Naive thymus-derived CD4-positive, alpha-beta T cell (primary cell): ENCODE data around the gene LTBP2. TPM values are rescaled to one million over a fixed set of nuclear protein-coding genes. Genes with fewer than 3 reads are reported as not detected.

Experiments
- ATAC-seq: fragments of 150-1000 bp; cut with Tn5 transposase; 2 replicates; pipeline ENCODE4 v1.10.0; 2021; ENCODE audit warnings: mild to moderate bottlenecking, moderate library complexity
- CTCF ChIA-PET: fragments of 350-600 bp; sonication (Branson Sonifier 250); formaldehyde crosslinking; loops from one replicate; lab custom pipeline; 2021; ENCODE audit warnings: antibody characterized with exemption; lab: Charles Lee
- POLR2A ChIA-PET: fragments of 350-600 bp; sonication (Branson Sonifier 250); formaldehyde crosslinking; loops from one replicate; lab custom pipeline; 2021; ENCODE audit warnings: antibody characterized with exemption, inconsistent platforms; lab: Charles Lee
- DNase-seq, 9 donors: peaks; one replicate each; pipeline versions ENCODE4 v3.0.0 to v3.0.0-alpha.2; 2020 to 2022; ENCODE audit warnings: mixed read lengths in 1 of 9
- H3K27ac ChIP-seq: one replicate; pipeline ENCODE4 v1.7.0; 2013; ENCODE audit warnings: mild to moderate bottlenecking, low read depth, low read length, moderate library complexity
- H3K27me3 ChIP-seq, 2 donors: one replicate each; pipeline ENCODE4 v1.7.0; 2013; ENCODE audit warnings: low read length in 2 of 2, mild to moderate bottlenecking in 2 of 2, moderate library complexity in 2 of 2; ENCODE audit not compliant: control insufficient read depth in 2 of 2, insufficient read depth in 2 of 2
- H3K36me3 ChIP-seq, 3 experiments: 1 replicate in 2 of 3; 2 replicates in 1 of 3; pipeline ENCODE4 v1.7.0; 2013; ENCODE audit warnings: low read length in 3 of 3, mild to moderate bottlenecking in 3 of 3, moderate library complexity in 1 of 3; ENCODE audit not compliant: insufficient read depth in 3 of 3, control insufficient read depth in 2 of 3
- H3K4me1 ChIP-seq, 2 donors: one replicate each; pipeline ENCODE4 v1.7.0; 2013; ENCODE audit warnings: low read length in 2 of 2, mild to moderate bottlenecking in 2 of 2, moderate library complexity in 1 of 2; ENCODE audit not compliant: control insufficient read depth in 2 of 2, insufficient read depth in 2 of 2
- H3K4me3 ChIP-seq: 2 replicates; pipeline ENCODE4 v1.7.0; 2013; ENCODE audit warnings: mild to moderate bottlenecking, low read length
- H3K9me3 ChIP-seq, 3 experiments: 1 replicate in 2 of 3; 2 replicates in 1 of 3; pipeline ENCODE4 v1.7.0; 2013; ENCODE audit warnings: low read length in 3 of 3; ENCODE audit not compliant: control insufficient read depth in 2 of 3
- H3K27ac Mint-ChIP-seq, 9 donors: one replicate each; pipeline ENCODE4 v1.8.0; 2020 to 2022; ENCODE audit warnings: mixed read lengths in 9 of 9, mild to moderate bottlenecking in 8 of 9, moderate library complexity in 5 of 9, inconsistent platforms in 2 of 9
- H3K27me3 Mint-ChIP-seq, 5 donors: one replicate each; pipeline ENCODE4 v1.8.0; 2021 to 2022; ENCODE audit warnings: mixed read lengths in 5 of 5, mild to moderate bottlenecking in 1 of 5
- H3K36me3 Mint-ChIP-seq, 5 donors: one replicate each; pipeline ENCODE4 v1.8.0; 2020 to 2022; ENCODE audit warnings: mixed read lengths in 5 of 5, mild to moderate bottlenecking in 3 of 5, inconsistent platforms in 1 of 5
- H3K4me1 Mint-ChIP-seq, 7 donors: one replicate each; pipeline ENCODE4 v1.8.0; 2020 to 2022; ENCODE audit warnings: mixed read lengths in 7 of 7, mild to moderate bottlenecking in 3 of 7, inconsistent platforms in 1 of 7
- H3K4me3 Mint-ChIP-seq, 10 donors: one replicate each; pipeline ENCODE4 v1.8.0; 2020 to 2022; ENCODE audit warnings: mild to moderate bottlenecking in 10 of 10, mixed read lengths in 10 of 10, moderate library complexity in 6 of 10, inconsistent platforms in 2 of 10
- H3K9me3 Mint-ChIP-seq, 11 donors: one replicate each; pipeline ENCODE4 v1.8.0; 2020 to 2022; ENCODE audit warnings: mixed read lengths in 11 of 11, mild to moderate bottlenecking in 4 of 11, inconsistent platforms in 1 of 11, moderate library complexity in 1 of 11
- intact Hi-C, 2 donors: fragments of 100-400 bp; cut with micrococcal nuclease; formaldehyde crosslinking; loops; one replicate each; pipeline ENCODE4 v1.15.1; 2023
- polyA plus RNA-seq, 2 donors: library from polyadenylated mRNA; unstranded; fragments of 300-500 nt; fragmentation: Illumina TruSeq; gene quantifications; one replicate each; pipeline ENCODE4 v1.2.3, GENCODE V29; 2021
- total RNA-seq, 6 experiments: library from RNA in 5 of 6; stranded (reverse) in 5 of 6; gene quantifications; 1 replicate in 5 of 6; 2 replicates in 1 of 6; pipeline ENCODE4 v1.2.3 and lab custom pipeline; 2021 to 2026

LTBP2 gene
- total and polyA plus RNA-seq, 7 experiments from 2014 or later: 0.07 to 1.1 (median 0.27) TPM

DNA sequence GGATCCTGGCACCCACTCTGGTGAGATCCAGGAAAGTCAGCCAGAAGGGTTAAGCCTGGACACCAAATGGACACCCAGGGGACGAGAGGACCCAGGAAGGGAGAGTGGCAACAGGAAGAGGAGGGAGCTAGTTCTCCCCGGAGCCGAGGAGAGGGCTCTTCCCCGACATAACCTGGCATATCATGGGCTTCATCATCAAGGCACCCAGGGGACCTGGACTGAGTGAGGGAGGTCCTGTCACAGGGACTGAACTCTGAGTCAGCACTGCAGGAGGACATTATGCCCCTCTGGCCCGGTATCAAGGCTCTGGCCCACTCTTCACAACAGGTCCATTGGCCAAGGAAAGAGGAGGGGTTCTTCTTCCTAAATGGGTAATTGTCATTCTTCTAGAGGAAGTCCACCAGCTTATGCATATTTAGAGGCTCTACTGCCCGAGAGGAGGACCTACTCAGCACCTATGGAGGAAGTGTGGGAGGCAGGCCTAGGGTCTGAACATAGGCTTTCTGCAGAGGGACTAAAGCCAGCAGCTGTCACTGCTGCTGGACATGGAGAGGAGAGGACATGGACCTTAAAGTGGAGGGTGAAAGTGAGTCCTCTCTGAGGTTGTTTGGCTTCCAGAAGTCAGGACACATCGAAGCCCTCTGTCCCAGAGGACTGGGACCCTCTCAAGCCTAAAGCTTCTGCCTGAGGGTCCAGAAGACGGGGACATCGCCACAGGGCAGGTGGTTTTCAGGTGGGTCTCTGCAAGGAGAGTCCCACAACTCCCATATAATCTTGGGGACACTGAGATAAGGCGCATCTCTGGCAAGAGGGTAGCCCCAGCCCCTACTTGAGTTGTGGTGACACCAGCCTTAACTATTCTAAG, 99.8 kb downstream of the LTBP2 start:
- H3K36me3 Mint-ChIP-seq: peaks cover 0 to 4% (median 0%) of the 10 kb centered on the region in 5 donors
- no peaks in the 10 kb centered on the region for H3K4me1 ChIP-seq
- ATAC-seq (no peak), DNase-seq (no peak)
- no peaks in the 10 kb centered on the region for H3K27me3 ChIP-seq
- H3K4me1 Mint-ChIP-seq: peaks cover 0 to 18% (median 12%) of the 10 kb centered on the region in 7 donors
- intact Hi-C loops: no loop called here
- H3K9me3 ChIP-seq: no peaks in the 10 kb centered on the region
- peaks cover 4 to 38% (median 6%) of the 10 kb centered on the region in 5 donors for H3K27me3 Mint-ChIP-seq
- no peak overlapping the region for H3K4me3 ChIP-seq
- POLR2A ChIA-PET: no interaction called here
- no peak overlapping the region for H3K4me3 Mint-ChIP-seq
- CTCF ChIA-PET: no interaction called here
- no peaks in the 10 kb centered on the region for H3K9me3 Mint-ChIP-seq
- H3K27ac ChIP-seq: no peak overlapping the region
- no peaks in the 10 kb centered on the region for H3K36me3 ChIP-seq
- no peak overlapping the region for H3K27ac Mint-ChIP-seq

DNA sequence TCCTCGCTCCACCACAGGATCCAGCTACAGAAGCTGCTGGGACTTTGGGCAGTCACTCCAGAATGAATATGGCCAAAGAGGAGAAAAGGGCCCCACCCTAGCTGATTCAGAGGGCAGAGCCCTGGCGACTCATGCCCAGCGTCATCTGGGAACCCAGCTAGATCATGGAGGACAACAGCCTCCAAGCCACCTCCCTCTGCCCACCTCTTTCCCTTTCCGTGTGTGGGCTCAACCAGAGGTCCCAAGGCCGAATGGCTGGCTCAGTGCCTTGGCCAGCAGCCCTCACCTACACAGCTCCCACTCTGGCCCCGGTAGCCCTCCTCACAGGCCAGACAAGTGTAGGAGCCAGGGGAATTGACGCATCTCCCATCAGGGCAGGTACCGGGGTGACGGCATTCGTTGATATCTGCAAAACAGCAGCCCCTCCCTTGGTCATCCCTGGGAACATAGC, 101.1 kb downstream of the LTBP2 start:
- Histone ChIP-seq H3K27ac (no peak overlapping the region), H3K9me3 (no peaks in the 10 kb centered on the region), H3K4me1 (no peaks in the 10 kb centered on the region), H3K36me3 (no peaks in the 10 kb centered on the region), H3K4me3 (no peak overlapping the region), H3K27me3 (no peaks in the 10 kb centered on the region)
- Mint-ChIP-seq H3K27ac (no peak overlapping the region), H3K36me3 (peaks cover 0 to 8% (median 0%) of the 10 kb centered on the region in 5 donors), H3K27me3 (peaks cover 4 to 37% (median 6%) of the 10 kb centered on the region in 5 donors), H3K4me1 (peaks cover 0 to 21% (median 12%) of the 10 kb centered on the region in 7 donors), H3K4me3 (no peak overlapping the region), H3K9me3 (no peaks in the 10 kb centered on the region)
- POLR2A ChIA-PET: interaction anchor here (0.6 kb wide), 1 partner anchor 1149 kb away, joined by 3 read pairs; no protein-coding TSS in a partner anchor
- ATAC-seq (no peak), DNase-seq (no peak)
- intact Hi-C loops: no loop called here
- CTCF ChIA-PET: no interaction called here

DNA sequence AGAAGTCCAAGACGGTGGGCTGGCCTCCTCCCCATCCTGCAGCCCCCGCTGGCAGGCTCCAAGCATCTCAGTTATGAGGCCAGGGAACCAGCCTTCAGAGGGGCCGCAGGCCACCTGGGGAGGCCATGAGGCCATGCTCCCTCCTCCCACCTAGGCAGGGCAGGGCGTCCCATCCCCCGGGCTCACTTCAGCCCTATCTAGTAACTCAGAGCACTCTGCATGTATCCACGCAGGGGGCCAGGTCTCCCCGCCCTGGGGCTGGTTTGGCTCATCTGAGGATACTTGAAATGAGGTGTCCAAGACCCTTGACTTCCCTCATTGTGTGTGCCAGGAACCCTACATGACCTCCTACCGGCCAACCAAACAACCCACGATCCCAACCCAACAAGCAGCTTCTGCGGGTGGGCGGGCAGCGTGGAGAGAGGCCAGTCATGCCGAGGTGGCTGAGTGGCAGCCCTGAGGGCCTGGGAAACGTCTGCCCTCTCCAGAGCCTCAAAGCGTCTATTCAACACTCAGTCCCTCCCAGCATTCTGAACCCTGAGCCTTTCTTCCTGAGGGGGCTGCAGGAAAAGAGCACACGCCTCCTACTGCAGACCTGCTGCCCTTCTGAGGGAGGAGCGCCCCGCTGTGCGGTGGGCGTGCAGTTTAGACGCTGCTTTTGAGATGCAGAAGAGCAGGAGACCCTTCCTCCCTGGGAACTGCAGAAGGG, 101.7 kb downstream of the LTBP2 start:
- peaks cover 0 to 8% (median 0%) of the 10 kb centered on the region in 5 donors for H3K36me3 Mint-ChIP-seq
- H3K4me3 Mint-ChIP-seq: no peak overlapping the region
- no peaks in the 10 kb centered on the region for H3K9me3 Mint-ChIP-seq
- Histone ChIP-seq H3K27ac (no peak overlapping the region), H3K36me3 (no peaks in the 10 kb centered on the region), H3K27me3 (no peaks in the 10 kb centered on the region), H3K9me3 (no peaks in the 10 kb centered on the region), H3K4me3 (no peak overlapping the region), H3K4me1 (no peaks in the 10 kb centered on the region)
- no peak overlapping the region for H3K27ac Mint-ChIP-seq
- ChIA-PET CTCF (no interaction called here), POLR2A (interaction anchor here (0.6 kb wide), 1 partner anchor 1150 kb away, joined by 3 read pairs; no protein-coding TSS in a partner anchor)
- ATAC-seq (no peak), DNase-seq (no peak)
- H3K4me1 Mint-ChIP-seq: peaks cover 0 to 21% (median 12%) of the 10 kb centered on the region in 7 donors
- intact Hi-C loops: no loop called here
- H3K27me3 Mint-ChIP-seq: peaks cover 4 to 33% (median 5%) of the 10 kb centered on the region in 5 donors

DNA sequence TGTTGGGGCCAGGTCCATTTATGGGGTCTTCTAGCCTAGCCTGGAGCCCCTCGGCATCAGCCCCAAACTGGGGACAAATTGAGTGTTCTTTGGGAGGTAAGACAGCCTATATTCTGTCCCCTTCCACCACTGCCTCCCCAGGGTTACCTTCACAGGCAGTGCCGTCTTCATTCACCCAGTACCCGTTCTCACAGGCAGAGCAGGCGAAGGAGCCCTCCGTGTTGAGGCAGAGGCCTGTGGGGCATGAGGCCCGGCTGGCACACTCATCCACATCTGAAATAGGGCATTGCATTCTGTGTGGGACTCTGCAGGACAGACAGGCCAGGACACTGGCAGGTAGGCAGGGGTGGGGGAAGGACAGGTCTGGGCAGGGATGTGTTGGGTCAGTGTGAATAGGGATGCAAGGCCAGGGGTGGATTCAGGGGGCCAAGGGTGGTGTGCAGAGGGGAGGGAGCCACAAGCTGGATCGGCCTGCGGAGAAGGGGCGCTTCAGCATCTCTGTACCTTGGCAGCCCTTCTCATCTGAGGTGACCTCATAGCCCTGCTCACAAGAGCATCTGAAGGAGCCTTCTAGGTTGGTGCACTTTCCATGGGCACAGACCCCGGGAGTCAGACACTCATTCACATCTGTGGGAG, 102.3 kb downstream of the LTBP2 start:
- no peak overlapping the region for H3K27ac Mint-ChIP-seq
- CTCF ChIA-PET: no interaction called here
- Histone ChIP-seq H3K36me3 (no peaks in the 10 kb centered on the region), H3K9me3 (no peaks in the 10 kb centered on the region), H3K4me3 (no peak overlapping the region), H3K27ac (no peak overlapping the region), H3K4me1 (no peaks in the 10 kb centered on the region), H3K27me3 (no peaks in the 10 kb centered on the region)
- POLR2A ChIA-PET: no interaction called here
- H3K9me3 Mint-ChIP-seq: no peaks in the 10 kb centered on the region
- peaks cover 4 to 28% (median 5%) of the 10 kb centered on the region in 5 donors for H3K27me3 Mint-ChIP-seq
- no peak for ATAC-seq
- H3K4me3 Mint-ChIP-seq: no peak overlapping the region
- peaks cover 0 to 17% (median 11%) of the 10 kb centered on the region in 7 donors for H3K4me1 Mint-ChIP-seq
- intact Hi-C loops: no loop called here
- DNase-seq: no peak
- peaks cover 0 to 8% (median 0%) of the 10 kb centered on the region in 5 donors for H3K36me3 Mint-ChIP-seq

- no peak for DNase-seq
- no peak overlapping the region for H3K4me3 ChIP-seq
- H3K9me3 ChIP-seq: no peaks in the 10 kb centered on the region
- peaks cover 4 to 20% (median 5%) of the 10 kb centered on the region in 5 donors for H3K27me3 Mint-ChIP-seq
- no peak overlapping the region for H3K27ac Mint-ChIP-seq
- H3K4me3 Mint-ChIP-seq: no peak overlapping the region
- ATAC-seq: no peak
- intact Hi-C loops: no loop called here
- peaks cover 0 to 10% (median 3%) of the 10 kb centered on the region in 7 donors for H3K4me1 Mint-ChIP-seq
- no peaks in the 10 kb centered on the region for H3K9me3 Mint-ChIP-seq
- H3K27me3 ChIP-seq: no peaks in the 10 kb centered on the region
- H3K27ac ChIP-seq: no peak overlapping the region
- H3K36me3 ChIP-seq: no peaks in the 10 kb centered on the region
- H3K4me1 ChIP-seq: no peaks in the 10 kb centered on the region
- H3K36me3 Mint-ChIP-seq: peaks cover 0 to 8% (median 0%) of the 10 kb centered on the region in 5 donors
- POLR2A ChIA-PET: no interaction called here
- CTCF ChIA-PET: no interaction called here
These were observed 103.1 kb downstream of the LTBP2 start for GRCh38 chr14:74508844-74509428.

GRCh38 chr14:74508292-74508731, 103.7 kb downstream of the LTBP2 start:
- ChIA-PET POLR2A (no interaction called here), CTCF (no interaction called here)
- no peak overlapping the region for H3K4me3 Mint-ChIP-seq
- H3K4me3 ChIP-seq: no peak overlapping the region
- H3K9me3 ChIP-seq: no peaks in the 10 kb centered on the region
- H3K27ac ChIP-seq: no peak overlapping the region
- no peaks in the 10 kb centered on the region for H3K36me3 ChIP-seq
- H3K27ac Mint-ChIP-seq: no peak overlapping the region
- H3K36me3 Mint-ChIP-seq: peaks cover 0 to 8% (median 0%) of the 10 kb centered on the region in 5 donors
- DNase-seq (no peak), ATAC-seq (no peak)
- no peaks in the 10 kb centered on the region for H3K9me3 Mint-ChIP-seq
- peaks cover 0 to 8% (median 0%) of the 10 kb centered on the region in 7 donors for H3K4me1 Mint-ChIP-seq
- H3K27me3 Mint-ChIP-seq: peaks cover 4 to 17% (median 5%) of the 10 kb centered on the region in 5 donors
- intact Hi-C loops: no loop called here
- H3K4me1 ChIP-seq: no peaks in the 10 kb centered on the region
- no peaks in the 10 kb centered on the region for H3K27me3 ChIP-seq
